HepG2 (cell line): Measurements from ENCODE around the gene KANK4. TPM values are rescaled to one million over a fixed set of nuclear protein-coding genes. Genes with fewer than 3 reads are reported as not detected.

Experiments
- AGO1 ChIP-seq: fragments of 200-400 bp; formaldehyde crosslinking; IDR thresholded peaks from 2 replicates; pipeline ENCODE4 v1.6.1; 2017; ENCODE audit warnings: mild to moderate bottlenecking, low read depth, low read length, moderate library complexity; ENCODE audit not compliant: poor library complexity, severe bottlenecking
- AKAP8 ChIP-seq: sonication (generic); formaldehyde crosslinking; IDR thresholded peaks from 2 replicates; pipeline ENCODE4 v1.5.1; 2020; ENCODE audit warnings: mild to moderate bottlenecking, missing genetic modification reagents
- ARNTL ChIP-seq: sonication (generic); formaldehyde crosslinking; IDR thresholded peaks from 2 replicates; pipeline ENCODE4 v1.4.0; 2020; ENCODE audit warnings: mild to moderate bottlenecking, missing genetic modification reagents
- ATF2 ChIP-seq: sonication (generic); formaldehyde crosslinking; IDR thresholded peaks from 2 replicates; pipeline ENCODE4 v1.4.0; 2020; ENCODE audit warnings: missing genetic modification reagents
- ATF7 ChIP-seq, 2 experiments: fragments of 450-650 bp in 1 of 2; sonication (generic) in 1 of 2; formaldehyde crosslinking in 1 of 2; IDR thresholded peaks; 2 replicates each; pipeline versions ENCODE4 v1.4.0 to v1.6.1; 2016 to 2020; ENCODE audit warnings: antibody characterized with exemption in 1 of 2, mild to moderate bottlenecking in 1 of 2, missing genetic modification reagents in 1 of 2
- ETV5 ChIP-seq: IDR thresholded peaks from 2 replicates; pipeline ENCODE4 v1.6.1; 2018; ENCODE audit warnings: missing biosample characterization, missing genetic modification reagents, inconsistent platforms, borderline replicate concordance
- FUBP1 ChIP-seq: sonication (generic); formaldehyde crosslinking; IDR thresholded peaks from 2 replicates; pipeline ENCODE4 v1.5.1; 2020; ENCODE audit warnings: missing genetic modification reagents, mild to moderate bottlenecking, borderline replicate concordance
- MIER3 ChIP-seq: IDR thresholded peaks from 2 replicates; pipeline ENCODE4 v1.6.1; 2016; ENCODE audit warnings: missing compliant biosample characterization, borderline replicate concordance
- MXD3 ChIP-seq: IDR thresholded peaks from 2 replicates; pipeline ENCODE4 v1.6.1; 2016; ENCODE audit warnings: mild to moderate bottlenecking, missing biosample characterization, missing genetic modification reagents
- NFE2L1 ChIP-seq: sonication (generic); formaldehyde crosslinking; IDR thresholded peaks from 2 replicates; pipeline ENCODE4 v1.4.0; 2020; ENCODE audit warnings: missing genetic modification reagents, mild to moderate bottlenecking, borderline replicate concordance
- NFRKB ChIP-seq: fragments of 450-650 bp; IDR thresholded peaks from 2 replicates; pipeline ENCODE4 v1.6.1; 2017
- PAXIP1 ChIP-seq: sonication (generic); formaldehyde crosslinking; conservative IDR thresholded peaks from 2 replicates; pipeline ENCODE4 v1.4.0; 2020; ENCODE audit warnings: mild to moderate bottlenecking, missing genetic modification reagents, moderate library complexity
- SAFB2 ChIP-seq: sonication (generic); formaldehyde crosslinking; IDR thresholded peaks from 2 replicates; pipeline ENCODE4 v1.5.1; 2020; ENCODE audit warnings: missing genetic modification reagents, low read depth, mild to moderate bottlenecking, borderline replicate concordance
- ZBTB34 ChIP-seq: sonication (generic); formaldehyde crosslinking; IDR thresholded peaks from 2 replicates; pipeline ENCODE4 v1.8.0; 2022; ENCODE audit warnings: mild to moderate bottlenecking, missing genetic modification reagents
- ZFP41 ChIP-seq: sonication (generic); formaldehyde crosslinking; IDR thresholded peaks from 2 replicates; pipeline ENCODE4 v1.4.0; 2020; ENCODE audit warnings: mild to moderate bottlenecking, missing genetic modification reagents, borderline replicate concordance
- ZNF205 ChIP-seq: IDR thresholded peaks from 2 replicates; pipeline ENCODE4 v1.6.1; 2018; ENCODE audit warnings: missing biosample characterization, missing genetic modification reagents
- ZNF543 ChIP-seq: sonication (generic); formaldehyde crosslinking; IDR thresholded peaks from 2 replicates; pipeline ENCODE4 v1.4.0; 2020; ENCODE audit warnings: mild to moderate bottlenecking, missing genetic modification reagents
- ZNF614 ChIP-seq: IDR thresholded peaks from 2 replicates; pipeline ENCODE4 v1.6.1; 2018; ENCODE audit warnings: missing biosample characterization, missing genetic modification reagents, inconsistent platforms, borderline replicate concordance
- ZNF691 ChIP-seq: sonication (generic); formaldehyde crosslinking; IDR thresholded peaks from 2 replicates; pipeline ENCODE4 v1.4.0; 2020; ENCODE audit warnings: missing genetic modification reagents, low read depth, mild to moderate bottlenecking, borderline replicate concordance
- ZSCAN9 ChIP-seq: IDR thresholded peaks from 2 replicates; pipeline ENCODE4 v1.6.1; 2016; ENCODE audit warnings: borderline replicate concordance
- polyA plus RNA-seq, 8 experiments: library from polyadenylated mRNA; depleted of rRNA in 3 of 8; stranded (reverse) in 7 of 8; unstranded in 1 of 8; fragments of >200 nt; fragmentation: Illumina TruSeq in 4 of 8; extraction: Trizol in 4 of 8; gene quantifications; 2 replicates each; pipeline versions ENCODE4 v1.2.1 to v1.2.3, GENCODE V29; 2011 to 2016; ENCODE audit warnings: low read depth in 4 of 8, missing spikeins in 1 of 8, mixed read lengths in 1 of 8; ENCODE audit not compliant: insufficient read depth in 1 of 8
- total RNA-seq, 5 experiments: library from RNA; depleted of rRNA; stranded (reverse); fragments of >200 nt; fragmentation: Illumina TruSeq; extraction: Trizol; gene quantifications; 2 replicates each; pipeline ENCODE4 v1.2.3, GENCODE V29; 2016; ENCODE audit warnings: low read depth in 1 of 5

The KANK4 gene
- total and polyA plus RNA-seq, 2 of the 13 experiments (the other 11 are each of a cell fraction or from before 2014, with no cell fraction given) = 16.1 to 25.7 TPM

- TF ChIP-seq AGO1 = no peak
- TF ChIP-seq ZFP41 = no peak
- no peak for TF ChIP-seq NFE2L1 (CRISPR knock-in tag)
- peak; percentile 35; the same call in 1 of the 2 replicates for TF ChIP-seq ARNTL (CRISPR knock-in tag)
- no peak for TF ChIP-seq MXD3 (CRISPR knock-in tag)
- TF ChIP-seq ZBTB34 = no peak; the same call in 1 of the 2 replicates
- TF ChIP-seq MIER3 (CRISPR knock-in tag) = peak; percentile 41; the same call in 1 of the 2 replicates
- 0 out of 2 replicates have a peak, but pooled peaks have one; percentile 39 for TF ChIP-seq ZNF205
- no peak for TF ChIP-seq NFRKB
- no peak; the same call in 1 of the 2 replicates for TF ChIP-seq ZSCAN9 (CRISPR knock-in tag)
- peak; percentile 90 for TF ChIP-seq ZNF614
- no peak for TF ChIP-seq SAFB2 (CRISPR knock-in tag)
- TF ChIP-seq ETV5 = peak; percentile 64; the same call in 1 of the 2 replicates
- TF ChIP-seq ZNF691 (CRISPR knock-in tag) = 0 out of 2 replicates have a peak, but pooled peaks have one; percentile 20
- TF ChIP-seq FUBP1 (CRISPR knock-in tag) = no peak
- 0 out of 2 replicates have a peak, but pooled peaks have one; percentile 74 for TF ChIP-seq ZNF543 (CRISPR knock-in tag)
- TF ChIP-seq PAXIP1 (CRISPR knock-in tag) = peak; percentile 96
- 0 out of 2 replicates have a peak, but pooled peaks have one; percentile 14 for TF ChIP-seq ATF7 (IDR thresholded peaks at IDR 0.05)
- TF ChIP-seq ATF7 (CRISPR knock-in tag; IDR thresholded peaks at IDR 0.05) = 0 out of 2 replicates have a peak, but pooled peaks have one; percentile 60
- no peak for TF ChIP-seq AKAP8 (CRISPR knock-in tag)
- peak; percentile 82 for TF ChIP-seq ATF2 (CRISPR knock-in tag)
Observed at GRCh38 chr1:62237950-62238374, 81.3 kb downstream of the KANK4 start (continued).
